Breast epithelium (tissue), 3 donors: ENCODE measurements around the gene NCK2.

Experiments used
- CTCF ChIP-seq, 3 donors: fragments of 450-650 bp; IDR thresholded peaks; one replicate each; pipeline ENCODE4 v1.5.1; 2016 to 2017; ENCODE audit warnings: antibody characterized with exemption in 3 of 3, mild to moderate bottlenecking in 3 of 3, moderate library complexity in 3 of 3
- POLR2A ChIP-seq: fragments of 450-650 bp; IDR thresholded peaks from one replicate; pipeline ENCODE4 v1.6.1; 2016; ENCODE audit warnings: antibody characterized with exemption, mild to moderate bottlenecking, moderate library complexity
- POLR2AphosphoS5 ChIP-seq, 3 donors: sonication (generic); formaldehyde crosslinking; IDR thresholded peaks; one replicate each; pipeline ENCODE4 v1.6.1; 2017; ENCODE audit warnings: antibody characterized with exemption in 3 of 3

DNA sequence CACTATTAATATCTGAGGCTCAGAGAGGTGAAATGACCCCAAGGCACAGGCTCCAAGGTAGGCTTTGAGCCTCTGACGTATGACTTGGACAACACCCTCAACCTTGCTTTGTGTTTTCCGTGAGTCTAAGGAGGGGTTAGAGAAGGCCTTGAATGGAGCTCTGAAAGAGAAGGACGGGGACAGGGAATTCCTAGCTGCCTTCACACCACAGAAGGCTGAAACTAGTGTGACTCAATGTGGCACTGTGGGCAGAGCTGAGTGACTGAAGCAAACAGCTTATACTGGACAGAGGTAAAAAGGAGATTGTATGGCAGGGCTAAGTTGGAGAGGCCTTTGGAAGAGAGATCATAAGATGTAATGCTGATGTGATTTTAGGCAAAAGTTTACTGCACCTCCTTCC lies 3.5 kb upstream of the NCK2 start:
- TF ChIP-seq CTCF (IDR thresholded peaks at IDR 0.05) (no peak), POLR2AphosphoS5 (IDR thresholded peaks at IDR 0.05) (no peak), POLR2A (no peak)
